Neural cell (in vitro differentiated cells): ENCODE measurements around the gene ALDOC.

ENCODE experiments used
- EP300 ChIP-seq: fragments of 450-650 bp; conservative IDR thresholded peaks from 2 replicates; pipeline ENCODE4 v1.6.1; 2014; ENCODE audit warnings: antibody characterized with exemption, mild to moderate bottlenecking, moderate library complexity; ENCODE audit not compliant: poor library complexity, severe bottlenecking
- EZH2 ChIP-seq: fragments of 200-600, 300-800 bp; shearing (Covaris generic), sonication (generic); IDR thresholded peaks from 2 replicates; pipeline ENCODE4 v1.6.1; 2014; ENCODE audit warnings: antibody characterized with exemption, low read length, borderline replicate concordance, mild to moderate bottlenecking; ENCODE audit not compliant: insufficient read depth, poor library complexity, severe bottlenecking
- POLR2AphosphoS5 ChIP-seq: IDR thresholded peaks from 2 replicates; pipeline ENCODE4 v1.6.1; 2012
- TF ChIP-seq, protein P1 (sequence below): fragments of 450-650 bp; IDR thresholded peaks from 2 replicates; pipeline ENCODE4 v1.5.1; 2014; ENCODE audit warnings: antibody characterized with exemption, mild to moderate bottlenecking, moderate library complexity; ENCODE audit not compliant: poor library complexity, severe bottlenecking

DNA sequence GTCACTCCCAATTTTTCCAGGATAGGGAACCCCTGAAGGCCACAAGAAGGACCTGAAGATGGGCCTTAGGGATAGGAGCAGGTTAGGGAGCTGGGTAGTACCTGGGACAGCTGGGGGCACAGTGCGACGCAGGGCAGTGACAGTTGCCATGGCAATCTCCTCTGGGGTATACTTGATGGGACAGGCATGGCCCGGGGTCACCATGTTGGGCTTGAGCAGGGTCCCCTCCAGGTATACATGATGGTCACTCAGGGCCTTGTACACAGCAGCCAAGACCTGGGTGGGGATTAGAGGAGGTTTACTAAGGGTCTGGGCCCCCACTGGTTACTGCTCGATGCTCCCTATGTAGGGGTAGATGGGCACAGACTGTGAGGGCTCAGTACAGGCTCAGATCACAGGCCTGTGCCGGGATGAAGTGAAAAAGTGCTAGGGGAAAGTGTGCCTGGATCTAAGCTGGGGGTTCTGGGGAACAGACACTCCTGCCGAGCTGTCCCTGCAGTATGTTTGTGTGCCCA, 2.7 kb downstream of the ALDOC start:
- TF ChIP-seq, protein P1, sequence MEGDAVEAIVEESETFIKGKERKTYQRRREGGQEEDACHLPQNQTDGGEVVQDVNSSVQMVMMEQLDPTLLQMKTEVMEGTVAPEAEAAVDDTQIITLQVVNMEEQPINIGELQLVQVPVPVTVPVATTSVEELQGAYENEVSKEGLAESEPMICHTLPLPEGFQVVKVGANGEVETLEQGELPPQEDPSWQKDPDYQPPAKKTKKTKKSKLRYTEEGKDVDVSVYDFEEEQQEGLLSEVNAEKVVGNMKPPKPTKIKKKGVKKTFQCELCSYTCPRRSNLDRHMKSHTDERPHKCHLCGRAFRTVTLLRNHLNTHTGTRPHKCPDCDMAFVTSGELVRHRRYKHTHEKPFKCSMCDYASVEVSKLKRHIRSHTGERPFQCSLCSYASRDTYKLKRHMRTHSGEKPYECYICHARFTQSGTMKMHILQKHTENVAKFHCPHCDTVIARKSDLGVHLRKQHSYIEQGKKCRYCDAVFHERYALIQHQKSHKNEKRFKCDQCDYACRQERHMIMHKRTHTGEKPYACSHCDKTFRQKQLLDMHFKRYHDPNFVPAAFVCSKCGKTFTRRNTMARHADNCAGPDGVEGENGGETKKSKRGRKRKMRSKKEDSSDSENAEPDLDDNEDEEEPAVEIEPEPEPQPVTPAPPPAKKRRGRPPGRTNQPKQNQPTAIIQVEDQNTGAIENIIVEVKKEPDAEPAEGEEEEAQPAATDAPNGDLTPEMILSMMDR: no peak
- TF ChIP-seq EP300: no peak
- TF ChIP-seq POLR2AphosphoS5: no peak
- no peak for TF ChIP-seq EZH2
